AG04449 (cell line): ENCODE data around the gene DUSP9.
"Not testable (repeated sequence)": the region's sequence is repeated elsewhere in the genome, so short reads cannot be mapped to it uniquely, and the experiment has no call there.

Experiments used
- CTCF ChIA-PET: fragments of 350-600 bp; formaldehyde crosslinking; extraction: SDS; loops from one replicate; lab custom pipeline; 2021; ENCODE audit warnings: antibody characterized with exemption; lab: Yijun Ruan, JAX
- POLR2A ChIA-PET: fragments of 400-600, 350-600 bp; formaldehyde crosslinking; extraction: SDS; loops from one replicate; lab custom pipeline; 2020; ENCODE audit warnings: antibody characterized with exemption, inconsistent platforms; lab: Yijun Ruan, JAX
- DNase-seq: peaks from one replicate; pipeline ENCODE4 v3.0.0-alpha.2; 2010; ENCODE audit warnings: low read depth, low spot score
- H3K4me3 ChIP-seq: 2 replicates; pipeline ENCODE4 v1.5.1; 2011; ENCODE audit warnings: low read depth, mild to moderate bottlenecking, control low read depth, low read length
- TF ChIP-seq, protein P1 (sequence below): IDR thresholded peaks from one replicate; pipeline ENCODE4 v1.5.1; 2011; ENCODE audit warnings: mild to moderate bottlenecking, moderate library complexity, low read length, control low read depth, inconsistent platforms; ENCODE audit not compliant: insufficient read depth; ENCODE audit errors: missing control alignments

DUSP9 gene

DNA sequence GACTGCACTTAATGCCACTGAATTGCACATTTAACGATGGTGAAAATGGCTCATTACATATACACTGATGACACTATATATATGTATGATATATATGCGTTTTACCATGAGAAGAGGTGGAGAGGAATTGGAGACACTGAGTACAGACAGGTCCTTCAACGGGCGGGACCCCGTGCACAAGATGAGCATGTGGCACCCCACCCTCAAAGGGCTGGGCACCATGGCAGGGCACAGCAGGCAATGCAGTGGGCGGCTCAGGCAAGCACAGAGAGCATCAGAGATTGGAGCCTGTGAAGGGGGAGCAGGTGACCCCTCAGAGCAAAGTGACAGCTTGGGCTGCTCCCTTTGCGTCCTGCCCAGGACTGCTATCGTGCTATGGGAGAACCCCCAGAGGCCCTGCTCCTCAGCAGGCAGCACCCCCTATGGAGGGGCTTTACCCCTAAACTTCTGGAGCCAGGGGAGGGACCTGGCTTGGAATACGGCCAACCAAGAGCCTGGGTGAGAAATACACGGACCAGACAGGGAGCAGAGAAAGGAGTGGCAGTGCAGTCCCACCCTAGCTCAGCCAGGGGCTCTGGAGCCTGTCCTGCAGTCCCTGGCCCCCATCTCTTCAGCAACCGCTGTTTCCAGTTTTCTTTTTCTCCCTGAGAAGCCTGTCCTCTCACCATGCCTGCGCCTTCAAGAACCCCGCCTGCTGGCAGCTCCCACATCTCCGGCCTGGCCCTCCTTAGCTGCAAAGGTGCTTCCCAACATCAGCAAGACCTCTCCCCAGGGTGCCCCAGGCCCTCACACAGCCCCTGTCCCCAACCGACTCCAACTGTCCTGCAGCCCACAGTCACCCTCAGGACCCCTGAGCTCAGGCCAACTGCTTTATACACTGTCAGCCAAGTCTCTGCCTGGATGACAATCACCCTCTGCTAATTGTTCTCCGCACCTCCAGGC, 51.2 kb downstream of the DUSP9 start:
- H3K4me3 ChIP-seq: no peak overlapping the region
- CTCF ChIA-PET: interaction anchor here (0.9 to 1.5 kb wide), 2 partner anchors 10 to 89 kb away, joined by 3 to 8 read pairs; no protein-coding TSS in a partner anchor
- TF ChIP-seq, protein P1, sequence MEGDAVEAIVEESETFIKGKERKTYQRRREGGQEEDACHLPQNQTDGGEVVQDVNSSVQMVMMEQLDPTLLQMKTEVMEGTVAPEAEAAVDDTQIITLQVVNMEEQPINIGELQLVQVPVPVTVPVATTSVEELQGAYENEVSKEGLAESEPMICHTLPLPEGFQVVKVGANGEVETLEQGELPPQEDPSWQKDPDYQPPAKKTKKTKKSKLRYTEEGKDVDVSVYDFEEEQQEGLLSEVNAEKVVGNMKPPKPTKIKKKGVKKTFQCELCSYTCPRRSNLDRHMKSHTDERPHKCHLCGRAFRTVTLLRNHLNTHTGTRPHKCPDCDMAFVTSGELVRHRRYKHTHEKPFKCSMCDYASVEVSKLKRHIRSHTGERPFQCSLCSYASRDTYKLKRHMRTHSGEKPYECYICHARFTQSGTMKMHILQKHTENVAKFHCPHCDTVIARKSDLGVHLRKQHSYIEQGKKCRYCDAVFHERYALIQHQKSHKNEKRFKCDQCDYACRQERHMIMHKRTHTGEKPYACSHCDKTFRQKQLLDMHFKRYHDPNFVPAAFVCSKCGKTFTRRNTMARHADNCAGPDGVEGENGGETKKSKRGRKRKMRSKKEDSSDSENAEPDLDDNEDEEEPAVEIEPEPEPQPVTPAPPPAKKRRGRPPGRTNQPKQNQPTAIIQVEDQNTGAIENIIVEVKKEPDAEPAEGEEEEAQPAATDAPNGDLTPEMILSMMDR: no peak
- POLR2A ChIA-PET: no interaction called here
- no peak for DNase-seq

DNA sequence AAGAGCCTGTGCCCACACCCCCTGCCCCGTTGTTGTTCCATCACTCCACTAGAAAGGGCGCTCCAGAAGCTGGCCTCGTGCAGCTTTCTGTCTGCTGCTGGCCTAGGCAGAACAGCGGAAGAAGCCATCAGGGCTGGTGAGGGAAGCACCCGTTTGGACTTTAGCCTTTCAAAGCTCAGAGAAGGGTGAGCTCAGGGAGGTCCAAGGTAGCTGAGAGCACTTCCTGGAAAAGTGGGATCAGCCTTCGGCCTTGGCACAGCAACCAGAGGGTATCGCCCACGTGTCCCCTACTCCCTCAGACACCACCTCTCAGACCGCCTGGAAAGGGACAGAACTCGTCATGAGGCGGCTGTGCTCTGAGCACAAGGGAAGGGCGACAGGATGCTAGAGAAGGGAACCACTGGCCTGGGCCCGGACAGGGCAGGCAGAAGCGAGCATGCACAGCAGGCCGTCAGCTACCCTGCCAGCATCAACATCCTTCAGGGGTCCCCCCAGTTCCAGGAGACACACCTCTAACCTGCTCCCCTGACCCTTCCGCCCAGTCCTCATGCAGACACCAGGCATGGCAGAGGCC, 52.3 kb downstream of the DUSP9 start:
- DNase-seq, H3K4me3 ChIP-seq, POLR2A ChIA-PET: not testable (repeated sequence)
- CTCF ChIA-PET: interaction anchor here (0.9 to 1.5 kb wide), 2 partner anchors 9 to 90 kb away, joined by 3 to 8 read pairs; no protein-coding TSS in a partner anchor

DNA sequence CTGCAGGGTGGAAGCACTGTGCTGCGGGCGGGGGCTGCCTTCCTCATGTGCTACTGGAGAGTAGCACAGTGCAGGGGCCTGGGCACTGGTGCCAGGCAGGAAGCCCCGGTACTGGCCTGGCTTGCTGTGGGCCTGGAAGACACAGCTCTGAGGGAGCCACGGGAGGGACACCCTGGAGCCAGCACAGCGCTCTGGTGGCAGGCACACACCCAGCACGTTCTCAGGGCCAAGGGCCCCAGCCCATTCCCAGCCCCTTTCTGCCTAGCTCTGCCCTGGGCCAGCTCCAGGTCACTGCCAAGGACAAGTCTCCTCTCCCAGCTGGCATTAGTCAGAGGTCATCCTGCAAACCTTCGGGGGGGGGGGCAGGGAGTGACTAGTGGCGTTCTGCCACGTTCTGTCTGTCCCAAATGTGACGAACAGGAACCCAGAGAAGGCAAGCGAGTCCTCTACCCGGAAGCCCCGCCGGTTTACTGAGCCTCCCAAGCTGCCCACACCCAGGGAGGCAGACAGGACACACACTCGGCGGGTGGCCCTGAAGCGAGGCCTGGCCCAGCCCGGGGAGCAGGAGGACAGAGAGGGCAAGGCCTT, 52.9 kb downstream of the DUSP9 start:
- DNase-seq, CTCF ChIA-PET, POLR2A ChIA-PET, H3K4me3 ChIP-seq: not testable (repeated sequence)

DNA sequence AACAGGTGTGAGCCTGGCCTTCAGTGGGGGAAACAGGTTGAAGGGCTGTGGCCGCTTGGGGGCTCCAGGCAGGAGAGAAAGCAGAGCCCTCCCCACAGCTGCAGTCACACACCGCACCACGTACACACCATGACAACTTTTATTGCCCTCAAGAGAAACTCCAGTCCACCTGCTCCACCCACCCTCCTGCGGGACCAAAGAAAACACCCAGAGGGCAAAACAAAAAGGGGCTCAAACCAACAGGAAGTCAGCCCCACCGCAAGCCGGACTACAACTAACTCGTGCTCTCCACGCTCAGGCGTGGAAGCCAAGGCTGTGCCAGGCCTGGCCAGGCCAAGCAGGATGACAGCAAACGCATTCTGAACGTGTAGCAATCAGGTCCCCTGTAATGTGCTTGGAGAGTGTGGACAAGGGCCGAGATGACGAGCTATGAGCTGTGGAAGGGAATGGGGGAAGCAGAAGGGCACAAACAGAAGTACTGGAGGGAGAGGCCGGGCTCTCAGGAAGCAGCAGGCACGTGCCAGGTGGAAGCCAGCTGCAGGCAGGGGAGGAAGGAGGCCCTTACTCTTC, 53.5 kb downstream of the DUSP9 start:
- POLR2A ChIA-PET: no interaction called here
- no peak for DNase-seq
- TF ChIP-seq, protein P1: no peak
- CTCF ChIA-PET: no interaction called here
- no peak overlapping the region for H3K4me3 ChIP-seq
